IMR-90 (cell line): ENCODE measurements around the gene PEX6. TPM values are rescaled to one million over a fixed set of nuclear protein-coding genes. Genes with fewer than 3 reads are reported as not detected.

Source experiments
- ATAC-seq: fragments of 200-7000 bp; cut with Tn5 transposase; 2 replicates; pipeline ENCODE4 v1.9.1; 2020; ENCODE audit warnings: low read depth, mild to moderate bottlenecking, moderate library complexity
- BruUV-seq: library from RNA; stranded (reverse); fragments of 400-500 nt; replicated peaks from 2 replicates; lab custom pipeline; 2021; lab: Mats Ljungman, UMichigan
- CTCF ChIA-PET: fragments of 300-600 bp; formaldehyde crosslinking; extraction: SDS; loops from one replicate; lab custom pipeline; 2021; ENCODE audit warnings: antibody characterized with exemption; lab: Yijun Ruan, JAX
- POLR2A ChIA-PET: fragments of 300-600 bp; sonication (Branson Sonifier 250); formaldehyde crosslinking; loops from one replicate; lab custom pipeline; 2022; ENCODE audit warnings: antibody characterized with exemption; ENCODE audit not compliant: unreplicated experiment; lab: Charles Lee
- DNase-seq: peaks from one replicate; pipeline ENCODE4 v3.0.0; 2013
- H2AFZ ChIP-seq: replicated peaks from 2 replicates; pipeline ENCODE3; 2013; ENCODE audit warnings: low read length, mild to moderate bottlenecking; ENCODE audit not compliant: poor library complexity
- H2AK5ac ChIP-seq: 2 replicates; pipeline ENCODE4 v1.6.1; 2013; ENCODE audit warnings: low read depth, low read length, inconsistent platforms
- H2AK9ac ChIP-seq: replicated peaks from 2 replicates; pipeline ENCODE3; 2013; ENCODE audit warnings: mild to moderate bottlenecking, low read depth, low read length, moderate library complexity; ENCODE audit not compliant: poor library complexity
- H2BK120ac ChIP-seq: 2 replicates; pipeline ENCODE4 v1.6.1; 2013; ENCODE audit warnings: low read depth, low read length, inconsistent platforms
- H2BK15ac ChIP-seq: 3 replicates; pipeline ENCODE4 v1.6.1; 2013; ENCODE audit warnings: low read depth, low read length, inconsistent platforms
- H2BK20ac ChIP-seq: 2 replicates; pipeline ENCODE4 v1.6.1; 2013; ENCODE audit warnings: low read depth, mild to moderate bottlenecking, inconsistent platforms, low read length, moderate library complexity
- H2BK5ac ChIP-seq: 2 replicates; pipeline ENCODE4 v1.6.1; 2013; ENCODE audit warnings: mild to moderate bottlenecking, low read depth, low read length, inconsistent platforms; ENCODE audit not compliant: poor library complexity, severe bottlenecking
- H3K14ac ChIP-seq: replicated peaks from 2 replicates; pipeline ENCODE4 v1.6.1; 2013; ENCODE audit warnings: low read depth, low read length, inconsistent platforms
- H3K18ac ChIP-seq: 2 replicates; pipeline ENCODE4 v1.6.1; 2013; ENCODE audit warnings: low read depth, low read length, control low read depth
- H3K23ac ChIP-seq: 2 replicates; pipeline ENCODE4 v1.6.1; 2013; ENCODE audit warnings: low read depth, low read length, inconsistent platforms
- H3K27ac ChIP-seq: 2 replicates; pipeline ENCODE4 v1.5.1; 2013; ENCODE audit warnings: mild to moderate bottlenecking, control low read depth, low read length; ENCODE audit not compliant: insufficient read depth
- H3K27me3 ChIP-seq: 2 replicates; pipeline ENCODE4 v1.6.1; 2013; ENCODE audit warnings: low read length; ENCODE audit not compliant: control insufficient read depth, insufficient read depth
- H3K36me3 ChIP-seq: 2 replicates; pipeline ENCODE4 v1.6.1; 2013; ENCODE audit warnings: low read length, mixed read lengths; ENCODE audit not compliant: control insufficient read depth, insufficient read depth
- H3K4ac ChIP-seq: 2 replicates; pipeline ENCODE4 v1.6.1; 2013; ENCODE audit warnings: low read depth, low read length, inconsistent platforms
- H3K4me1 ChIP-seq: 2 replicates; pipeline ENCODE4 v1.6.1; 2013; ENCODE audit warnings: low read length, mixed read lengths; ENCODE audit not compliant: control insufficient read depth, insufficient read depth
- H3K4me2 ChIP-seq: 2 replicates; pipeline ENCODE4 v1.6.1; 2013; ENCODE audit warnings: low read depth, mild to moderate bottlenecking, control low read depth, low read length, moderate library complexity
- H3K4me3 ChIP-seq: 2 replicates; pipeline ENCODE4 v1.5.1; 2013; ENCODE audit warnings: low read depth, mild to moderate bottlenecking, control low read depth, low read length, moderate library complexity; ENCODE audit not compliant: insufficient read depth
- H3K56ac ChIP-seq: 2 replicates; pipeline ENCODE4 v1.6.1; 2013; ENCODE audit warnings: low read length, inconsistent platforms; ENCODE audit not compliant: insufficient read depth; ENCODE audit errors: extremely low read depth
- H3K79me1 ChIP-seq, 2 experiments: 2 replicates each; pipeline ENCODE4 v1.6.1; 2013; ENCODE audit warnings: low read length in 2 of 2, inconsistent platforms in 1 of 2, low read depth in 1 of 2
- H3K9ac ChIP-seq: 2 replicates; pipeline ENCODE4 v1.6.1; 2013; ENCODE audit warnings: low read depth, low read length, control low read depth
- H3K9me1 ChIP-seq: 2 replicates; pipeline ENCODE4 v1.6.1; 2013; ENCODE audit warnings: low read length, inconsistent platforms; ENCODE audit not compliant: insufficient read depth
- H3K9me3 ChIP-seq: 2 replicates; pipeline ENCODE4 v1.6.1; 2013; ENCODE audit warnings: low read length; ENCODE audit not compliant: control insufficient read depth, insufficient read depth
- H4K20me1 ChIP-seq: 2 replicates; pipeline ENCODE4 v1.6.1; 2013; ENCODE audit warnings: low read length, inconsistent platforms; ENCODE audit not compliant: insufficient read depth
- H4K5ac ChIP-seq: 2 replicates; pipeline ENCODE4 v1.6.1; 2013; ENCODE audit warnings: mild to moderate bottlenecking, low read depth, low read length, control low read depth
- H4K8ac ChIP-seq, 2 experiments: 2 replicates each; pipeline ENCODE4 v1.6.1; 2013; ENCODE audit warnings: low read depth in 2 of 2, low read length in 2 of 2, control low read depth in 1 of 2, inconsistent platforms in 1 of 2
- H4K91ac ChIP-seq: 2 replicates; pipeline ENCODE4 v1.6.1; 2013; ENCODE audit warnings: low read depth, low read length, inconsistent platforms; ENCODE audit not compliant: insufficient read depth
- BHLHE40 ChIP-seq: fragments of 150-350 bp; IDR thresholded peaks from 2 replicates; pipeline ENCODE4 v1.6.1; 2016; ENCODE audit warnings: mild to moderate bottlenecking, low read depth, low read length
- CEBPB ChIP-seq: IDR thresholded peaks from 2 replicates; pipeline ENCODE4 v1.6.1; 2012; ENCODE audit warnings: low read depth, low read length, improper control_type of control experiment
- CHD1 ChIP-seq: IDR thresholded peaks from 2 replicates; pipeline ENCODE4 v1.6.1; 2012; ENCODE audit warnings: low read depth, low read length, improper control_type of control experiment
- CTCF ChIP-seq: conservative IDR thresholded peaks from 2 replicates; pipeline ENCODE4 v1.5.1; 2012; ENCODE audit warnings: mild to moderate bottlenecking, low read depth, low read length, improper control_type of control experiment
- ELK1 ChIP-seq: fragments of 150-350 bp; IDR thresholded peaks from 2 replicates; pipeline ENCODE4 v1.6.1; 2016; ENCODE audit warnings: low read depth, mild to moderate bottlenecking, low read length, moderate library complexity, borderline replicate concordance
- FOS ChIP-seq: fragments of 150-350 bp; IDR thresholded peaks from 2 replicates; pipeline ENCODE4 v1.6.1; 2016; ENCODE audit warnings: low read depth, low read length
- MAFK ChIP-seq: IDR thresholded peaks from 2 replicates; pipeline ENCODE4 v1.6.1; 2012; ENCODE audit warnings: low read depth, low read length, improper control_type of control experiment
- MAZ ChIP-seq: IDR thresholded peaks from 2 replicates; pipeline ENCODE4 v1.6.1; 2012; ENCODE audit warnings: low read depth, mild to moderate bottlenecking, low read length, improper control_type of control experiment, moderate library complexity, borderline replicate concordance
- MXI1 ChIP-seq: IDR thresholded peaks from 2 replicates; pipeline ENCODE4 v1.6.1; 2012; ENCODE audit warnings: low read depth, mild to moderate bottlenecking, low read length, moderate library complexity, borderline replicate concordance
- NFE2L2 ChIP-seq: fragments of 150-350 bp; IDR thresholded peaks from 2 replicates; pipeline ENCODE4 v1.6.1; 2016; ENCODE audit warnings: low read depth, mild to moderate bottlenecking, low read length
- POLR2A ChIP-seq: IDR thresholded peaks from 2 replicates; pipeline ENCODE4 v1.6.1; 2012; ENCODE audit warnings: mild to moderate bottlenecking, low read depth, low read length
- RAD21 ChIP-seq: IDR thresholded peaks from 2 replicates; pipeline ENCODE4 v1.6.1; 2012; ENCODE audit warnings: low read length, improper control_type of control experiment
- RCOR1 ChIP-seq: IDR thresholded peaks from 2 replicates; pipeline ENCODE4 v1.6.1; 2012; ENCODE audit warnings: mild to moderate bottlenecking, low read length, improper control_type of control experiment; ENCODE audit not compliant: insufficient replicate concordance
- RFX5 ChIP-seq: IDR thresholded peaks from 2 replicates; pipeline ENCODE4 v1.8.0; 2012; ENCODE audit warnings: low read depth, mild to moderate bottlenecking, low read length, moderate library complexity
- SMC3 ChIP-seq: fragments of 150-350 bp; IDR thresholded peaks from 2 replicates; pipeline ENCODE4 v1.6.1; 2016; ENCODE audit warnings: low read depth, mild to moderate bottlenecking, antibody characterized with exemption, low read length, moderate library complexity
- USF2 ChIP-seq: fragments of 150-350 bp; IDR thresholded peaks from 2 replicates; pipeline ENCODE4 v1.6.1; 2017; ENCODE audit warnings: mild to moderate bottlenecking, antibody characterized with exemption, low read length, low read depth
- WGBS, 2 experiments: methylation state at CpG; one replicate each; pipeline versions ENCODE4 v1.1.5 to v1.1.7; 2013; ENCODE audit warnings: missing lambda C conversion rate in 2 of 2; ENCODE audit not compliant: insufficient read length in 1 of 2; ENCODE audit errors: extremely low coverage in 2 of 2; 5-methylcytosine and 5-hydroxymethylcytosine counted together
- dilution Hi-C: fragments of 300-500 bp; cut with HindIII; formaldehyde crosslinking; loops from one replicate; pipeline ENCODE4 v1.14.3; 2018; ENCODE audit warnings: low sequenced_read_pairs; ENCODE audit not compliant: unreplicated experiment
- in situ Hi-C: fragments of 300-500 bp; cut with MboI; formaldehyde crosslinking; loops from 3 replicates; pipeline ENCODE4 v1.14.3; 2019; ENCODE audit warnings: low sequenced_read_pairs, inconsistent platforms, mixed read lengths
- intact Hi-C: fragments of 100-400 bp; cut with micrococcal nuclease; formaldehyde crosslinking; loops from 2 replicates; pipeline ENCODE4 v1.10.0; 2022
- polyA plus RNA-seq, 3 experiments: library from polyadenylated mRNA; depleted of rRNA; stranded (reverse); fragments of >200 nt; gene quantifications; 2 replicates each; pipeline ENCODE4 v1.2.3, GENCODE V29; 2012; ENCODE audit warnings: low replicate concordance in 1 of 3
- total RNA-seq: library from RNA; depleted of rRNA; stranded (reverse); fragments of >200 nt; gene quantifications from 2 replicates; pipeline ENCODE4 v1.2.3, GENCODE V29; 2012

The PEX6 gene
- total and polyA plus RNA-seq, 2 of the 4 experiments (the other 2 are of a cell fraction), result 10.4 to 10.6 TPM

GRCh38 chr6:42969934-42970333 lies 9.0 kb downstream of the PEX6 start:
- no peaks in the 10 kb centered on the region for H3K9me3 ChIP-seq
- ChIA-PET POLR2A (no interaction called here), CTCF (interaction anchor here (0.6 kb wide), 1 partner anchor 17 kb away, joined by 4 read pairs; no protein-coding TSS in a partner anchor)
- BruUV-seq, result no TSS peak
- in situ Hi-C loops (no loop called here), dilution Hi-C loops (no loop called here), intact Hi-C loops (no loop called here)
- H2BK5ac ChIP-seq, result no peak overlapping the region
- no peak overlapping the region for H3K4me3 ChIP-seq
- H2AFZ ChIP-seq, result no peak overlapping the region
- peaks cover 4 to 35% of the 10 kb centered on the region in 2 experiments; a peak in 3 of 4 replicates for H3K79me1 ChIP-seq
- H3K9ac ChIP-seq, result no peak overlapping the region
- TF ChIP-seq SMC3, result no peak
- no peak for TF ChIP-seq ELK1
- no peak for TF ChIP-seq RAD21
- TF ChIP-seq CHD1, result no peak
- TF ChIP-seq MXI1, result no peak
- TF ChIP-seq CTCF, result no peak
- no peak for TF ChIP-seq USF2
- no peak for TF ChIP-seq NFE2L2
- TF ChIP-seq FOS, result no peak
- TF ChIP-seq BHLHE40, result no peak
- no peak for TF ChIP-seq RFX5
- TF ChIP-seq RCOR1, result no peak
- no peak for TF ChIP-seq MAFK
- TF ChIP-seq MAZ, result no peak
- no peak for TF ChIP-seq POLR2A
- no peak for TF ChIP-seq CEBPB
- H4K5ac ChIP-seq, result no peak overlapping the region
- no peak overlapping the region for H3K23ac ChIP-seq
- H3K9me1 ChIP-seq, result peaks cover 29% of the 10 kb centered on the region
- no peak overlapping the region for H3K56ac ChIP-seq
- no peak overlapping the region for H2BK120ac ChIP-seq
- ATAC-seq (no peak), DNase-seq (no peak)
- no peak overlapping the region for H3K27ac ChIP-seq
- H2AK9ac ChIP-seq, result no peak overlapping the region
- H3K18ac ChIP-seq, result no peak overlapping the region
- no peak overlapping the region for H2AK5ac ChIP-seq
- no peak overlapping the region for H3K4ac ChIP-seq
- H2BK20ac ChIP-seq, result no peak overlapping the region
- H4K91ac ChIP-seq, result no peak overlapping the region
- no peak overlapping the region for H3K14ac ChIP-seq
- no peak overlapping the region for H4K8ac ChIP-seq
- no peak overlapping the region for H3K4me2 ChIP-seq
- H4K20me1 ChIP-seq, result peaks cover 9% of the 10 kb centered on the region; the same call in 1 of the 2 replicates
- H3K27me3 ChIP-seq, result no peaks in the 10 kb centered on the region
- no peak overlapping the region for H2BK15ac ChIP-seq
- peaks cover 39% of the 10 kb centered on the region for H3K36me3 ChIP-seq
- H3K4me1 ChIP-seq, result peaks cover 10% of the 10 kb centered on the region
- WGBS, 2 experiments, result no CpG with 5 or more reads among the region's 4 CpGs
